PC-9 (cell line): Measurements from ENCODE around the gene RBM15.

Experiments used
- EZH2 ChIP-seq: fragments of 200-600 bp; sonication (generic); IDR thresholded peaks from 2 replicates; pipeline ENCODE4 v1.8.0; 2017; ENCODE audit warnings: antibody characterized with exemption, low read depth
- TF ChIP-seq, protein P1 (sequence below): fragments of 200-600 bp; sonication (generic); conservative IDR thresholded peaks from 2 replicates; pipeline ENCODE4 v1.6.1; 2017; ENCODE audit warnings: mixed run types, antibody characterized with exemption, mild to moderate bottlenecking, moderate library complexity

DNA sequence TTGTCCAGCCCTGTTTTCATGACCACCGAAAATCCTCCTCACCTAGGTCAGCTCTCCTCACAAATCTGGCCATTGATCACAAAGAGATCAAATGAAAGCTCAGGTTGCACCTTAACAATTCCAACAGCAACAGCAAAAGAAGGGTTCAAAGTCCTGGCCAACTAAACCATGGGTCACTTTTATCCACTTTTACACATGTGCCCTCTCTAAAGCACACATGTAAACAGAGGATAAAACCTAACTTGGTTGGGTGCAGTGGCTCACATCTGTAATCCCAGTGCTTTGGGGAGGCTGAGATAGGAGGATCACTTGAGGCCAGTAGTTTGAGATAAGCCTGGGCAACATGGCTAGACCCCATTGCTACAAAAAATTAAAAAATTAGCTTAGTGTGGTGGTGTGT, 3.9 kb upstream of the RBM15 start:
- TF ChIP-seq, protein P1, sequence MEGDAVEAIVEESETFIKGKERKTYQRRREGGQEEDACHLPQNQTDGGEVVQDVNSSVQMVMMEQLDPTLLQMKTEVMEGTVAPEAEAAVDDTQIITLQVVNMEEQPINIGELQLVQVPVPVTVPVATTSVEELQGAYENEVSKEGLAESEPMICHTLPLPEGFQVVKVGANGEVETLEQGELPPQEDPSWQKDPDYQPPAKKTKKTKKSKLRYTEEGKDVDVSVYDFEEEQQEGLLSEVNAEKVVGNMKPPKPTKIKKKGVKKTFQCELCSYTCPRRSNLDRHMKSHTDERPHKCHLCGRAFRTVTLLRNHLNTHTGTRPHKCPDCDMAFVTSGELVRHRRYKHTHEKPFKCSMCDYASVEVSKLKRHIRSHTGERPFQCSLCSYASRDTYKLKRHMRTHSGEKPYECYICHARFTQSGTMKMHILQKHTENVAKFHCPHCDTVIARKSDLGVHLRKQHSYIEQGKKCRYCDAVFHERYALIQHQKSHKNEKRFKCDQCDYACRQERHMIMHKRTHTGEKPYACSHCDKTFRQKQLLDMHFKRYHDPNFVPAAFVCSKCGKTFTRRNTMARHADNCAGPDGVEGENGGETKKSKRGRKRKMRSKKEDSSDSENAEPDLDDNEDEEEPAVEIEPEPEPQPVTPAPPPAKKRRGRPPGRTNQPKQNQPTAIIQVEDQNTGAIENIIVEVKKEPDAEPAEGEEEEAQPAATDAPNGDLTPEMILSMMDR = no peak
- no peak for TF ChIP-seq EZH2
